HUES64 (cell line): Measurements from ENCODE around the gene PEX14.

ENCODE experiments used
- H3K27ac ChIP-seq: 2 replicates; pipeline ENCODE4 v1.7.0; 2013; ENCODE audit warnings: low read depth, low read length, inconsistent platforms
- H3K27me3 ChIP-seq: 2 replicates; pipeline ENCODE4 v1.6.1; 2013; ENCODE audit warnings: mild to moderate bottlenecking, low read length; ENCODE audit not compliant: insufficient read depth
- H3K36me3 ChIP-seq: 2 replicates; pipeline ENCODE4 v1.6.1; 2013; ENCODE audit warnings: mild to moderate bottlenecking, low read length; ENCODE audit not compliant: insufficient read depth
- H3K4me1 ChIP-seq: 2 replicates; pipeline ENCODE4 v1.6.1; 2013; ENCODE audit warnings: mild to moderate bottlenecking, low read length, moderate library complexity; ENCODE audit not compliant: insufficient read depth
- H3K4me3 ChIP-seq: 2 replicates; pipeline ENCODE4 v1.5.1; 2013; ENCODE audit warnings: mild to moderate bottlenecking, low read length, moderate library complexity
- H3K9ac ChIP-seq: 2 replicates; pipeline ENCODE4 v1.6.1; 2013; ENCODE audit warnings: mild to moderate bottlenecking, low read depth, low read length
- H3K9me3 ChIP-seq: 2 replicates; pipeline ENCODE4 v1.6.1; 2013; ENCODE audit warnings: low read depth, low read length; ENCODE audit not compliant: insufficient read depth
- WGBS: fragments of 150-250, 120-280 bp; methylation state at CpG from one replicate; pipeline ENCODE4 v1.1.7; 2013; ENCODE audit warnings: missing lambda C conversion rate; 5-methylcytosine and 5-hydroxymethylcytosine counted together

Gene PEX14

DNA sequence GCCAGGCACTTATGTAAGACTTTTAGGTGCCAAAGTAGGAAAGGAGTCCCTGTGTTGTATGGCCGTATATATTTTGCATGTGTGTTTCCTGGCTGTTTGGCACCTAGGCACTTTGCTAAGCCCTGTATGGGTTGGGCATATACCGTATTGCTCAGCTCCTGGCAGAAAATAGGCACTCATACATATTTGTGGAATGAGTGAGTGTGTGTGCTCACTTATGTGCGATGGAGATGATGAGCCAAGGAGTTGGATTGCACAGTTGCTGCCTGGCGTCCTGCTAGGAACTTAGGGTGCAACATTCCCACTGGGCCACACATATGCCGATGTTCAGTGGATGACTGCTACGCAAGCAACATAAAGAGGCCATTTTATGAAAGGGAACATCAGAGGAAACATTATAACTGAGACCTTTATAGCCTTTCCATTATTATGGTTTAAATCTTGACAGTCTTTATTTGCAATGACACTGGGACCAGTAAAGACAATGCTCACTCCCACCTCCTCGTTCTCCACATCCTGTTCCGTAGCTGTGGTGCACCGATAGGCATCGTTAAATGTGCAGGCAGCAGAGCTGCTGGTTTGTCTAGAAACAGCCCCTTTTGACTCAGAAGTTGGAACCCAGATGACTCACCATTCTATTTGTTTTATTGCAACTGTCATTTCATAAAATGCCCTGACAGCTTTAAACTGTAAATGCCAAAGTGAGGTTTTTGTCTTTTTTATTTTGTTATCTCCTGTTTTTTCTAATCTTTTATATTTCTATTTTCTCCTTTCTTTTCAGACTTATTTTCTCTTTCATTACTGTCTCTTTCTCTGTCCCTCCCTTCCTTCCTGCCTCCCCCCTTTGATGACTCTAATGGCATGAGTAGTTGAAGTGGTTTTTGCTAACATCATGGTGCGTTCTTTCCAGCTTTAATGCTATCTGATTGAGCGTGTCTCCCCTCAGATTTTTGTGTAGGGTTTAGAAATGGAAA, 36.1 kb downstream of the PEX14 start:
- no peaks in the 10 kb centered on the region for H3K27me3 ChIP-seq
- WGBS, result 85% methylated on average over 12 of the region's 12 CpGs
- H3K4me1 ChIP-seq, result peaks cover 32% of the 10 kb centered on the region
- H3K9ac ChIP-seq, result no peak overlapping the region
- H3K9me3 ChIP-seq, result no peaks in the 10 kb centered on the region
- no peak overlapping the region for H3K27ac ChIP-seq
- no peaks in the 10 kb centered on the region for H3K36me3 ChIP-seq
- H3K4me3 ChIP-seq, result no peak overlapping the region

DNA sequence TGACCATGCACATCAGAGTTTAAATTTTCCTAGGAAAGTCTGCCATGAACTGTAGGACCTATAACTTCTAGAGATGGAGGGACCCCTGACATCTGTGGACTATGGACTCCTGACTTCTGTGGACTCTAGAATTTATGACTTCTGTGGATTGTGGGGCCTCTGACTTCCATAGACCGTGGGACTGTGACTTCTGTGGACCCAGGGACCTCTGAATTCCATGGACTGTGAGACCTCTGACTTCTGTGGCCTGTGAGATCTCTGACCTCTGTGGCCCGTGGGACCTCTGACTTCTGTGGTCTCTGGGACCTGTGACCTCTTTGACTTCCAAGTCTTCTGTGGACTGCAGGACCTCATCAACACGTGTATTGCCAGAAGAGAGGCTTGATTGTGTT, 36.7 kb downstream of the PEX14 start:
- WGBS, result 84% methylated on average over 3 of the region's 3 CpGs
- Histone ChIP-seq H3K36me3 (no peaks in the 10 kb centered on the region), H3K4me1 (peaks cover 35% of the 10 kb centered on the region), H3K27ac (no peak overlapping the region), H3K27me3 (no peaks in the 10 kb centered on the region), H3K4me3 (no peak overlapping the region), H3K9ac (no peak overlapping the region), H3K9me3 (no peaks in the 10 kb centered on the region)

DNA sequence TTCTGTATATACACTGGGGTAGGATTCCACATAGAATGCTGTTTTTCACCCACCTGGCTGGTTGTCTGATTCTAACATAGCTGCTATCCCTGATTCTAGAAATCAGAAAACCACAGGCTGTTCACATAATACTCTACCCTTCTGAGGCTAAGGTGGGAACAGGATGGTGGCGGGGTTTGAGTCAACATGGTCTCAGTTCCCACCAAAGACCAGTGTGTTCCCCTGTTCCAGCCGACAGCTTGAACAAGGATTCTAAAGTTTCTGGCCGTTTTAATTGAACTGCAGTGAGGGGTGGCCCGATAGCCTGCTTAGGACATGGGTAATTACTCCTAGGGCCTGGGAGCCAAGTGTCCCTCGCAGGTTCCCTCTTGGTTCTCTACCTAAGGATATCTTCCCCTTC, 38.4 kb downstream of the PEX14 start:
- no peaks in the 10 kb centered on the region for H3K9me3 ChIP-seq
- peaks cover 48% of the 10 kb centered on the region for H3K4me1 ChIP-seq
- H3K4me3 ChIP-seq, result no peak overlapping the region
- H3K36me3 ChIP-seq, result no peaks in the 10 kb centered on the region
- no peak overlapping the region for H3K9ac ChIP-seq
- WGBS, result 91% methylated on average over 5 of the region's 5 CpGs
- no peak overlapping the region for H3K27ac ChIP-seq
- H3K27me3 ChIP-seq, result no peaks in the 10 kb centered on the region

DNA sequence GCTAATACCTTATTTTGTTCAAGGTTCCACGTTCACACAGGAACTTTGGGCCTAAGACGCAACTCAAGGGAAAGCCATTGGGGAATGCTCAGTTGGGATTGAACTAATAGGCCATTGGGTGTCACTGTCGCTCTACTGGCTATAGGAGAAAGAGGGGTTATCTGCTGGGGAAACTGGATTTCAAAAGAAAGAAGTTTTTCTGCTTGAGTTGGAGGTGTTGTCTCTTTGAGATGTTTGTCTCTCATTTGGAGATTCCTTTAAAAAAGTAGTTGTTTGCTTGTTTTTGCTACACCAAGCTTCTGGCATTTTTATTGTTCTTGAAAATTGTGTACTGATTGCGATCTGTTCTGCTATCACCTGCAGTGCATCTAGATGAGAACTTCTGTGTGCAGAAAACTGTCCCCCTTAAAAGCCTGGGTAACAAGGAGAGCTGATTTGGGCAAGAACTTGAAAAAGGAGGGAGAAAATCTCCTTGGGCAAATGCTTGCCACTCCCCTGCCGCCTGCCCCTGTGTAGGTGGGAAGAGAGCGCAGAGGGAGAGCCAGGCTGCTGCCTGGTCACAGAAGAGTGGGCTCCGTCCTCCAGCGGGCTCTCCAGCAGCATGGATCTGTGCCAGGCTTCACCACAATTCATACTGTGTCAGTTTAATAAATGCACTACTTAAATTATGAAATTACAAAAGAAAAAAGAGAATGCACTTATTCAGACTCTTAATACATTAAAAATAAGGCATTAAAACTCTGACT, 39.9 kb downstream of the PEX14 start:
- peaks cover 50% of the 10 kb centered on the region for H3K4me1 ChIP-seq
- WGBS, result 72% methylated on average over 8 of the region's 8 CpGs

DNA sequence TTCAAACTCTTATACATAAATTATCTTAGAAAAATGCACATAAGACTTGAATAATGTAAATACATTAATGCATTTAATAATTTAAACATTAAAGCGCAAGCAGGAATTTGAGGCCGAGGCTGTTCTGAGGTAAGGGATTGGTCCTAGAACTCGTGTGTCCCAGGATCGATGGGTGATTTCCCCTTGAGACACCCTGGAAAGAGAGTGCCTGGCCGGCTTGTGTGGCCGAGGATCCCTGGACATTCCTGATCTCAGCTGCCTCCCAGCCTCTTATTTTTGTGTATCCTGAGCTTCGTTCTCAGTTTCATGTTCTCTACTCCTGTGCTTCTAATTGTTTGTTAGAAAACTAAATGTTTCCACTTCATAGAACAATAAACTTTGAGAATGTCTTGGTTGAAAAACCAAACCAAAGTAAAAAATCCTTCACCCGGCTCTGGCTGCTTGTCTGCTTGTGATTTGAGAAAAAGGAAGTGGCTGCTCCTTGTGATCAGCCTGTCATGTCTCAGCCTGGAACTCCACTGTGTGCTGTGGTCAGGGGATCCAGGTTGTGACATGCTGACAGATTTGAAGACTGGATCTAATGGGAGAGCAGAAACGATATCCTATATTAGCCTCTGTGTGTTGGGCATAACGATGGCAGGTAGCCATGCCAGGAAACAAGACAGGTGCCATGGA, 40.7 kb downstream of the PEX14 start:
- Histone ChIP-seq H3K36me3 (no peaks in the 10 kb centered on the region), H3K27ac (no peak overlapping the region), H3K9ac (no peak overlapping the region), H3K4me3 (no peak overlapping the region), H3K27me3 (no peaks in the 10 kb centered on the region), H3K4me1 (peaks cover 46% of the 10 kb centered on the region), H3K9me3 (no peaks in the 10 kb centered on the region)
- 81% methylated on average over 9 of the region's 10 CpGs for WGBS

More for the DNA sequence above, 39.9 kb downstream of the PEX14 start:
- no peaks in the 10 kb centered on the region for H3K9me3 ChIP-seq
- no peaks in the 10 kb centered on the region for H3K27me3 ChIP-seq
- H3K27ac ChIP-seq, result 0 out of 2 replicates have a peak overlapping the region, but pooled peaks have one; percentile 24
- no peaks in the 10 kb centered on the region for H3K36me3 ChIP-seq
- H3K4me3 ChIP-seq, result no peak overlapping the region
- H3K9ac ChIP-seq, result no peak overlapping the region

DNA sequence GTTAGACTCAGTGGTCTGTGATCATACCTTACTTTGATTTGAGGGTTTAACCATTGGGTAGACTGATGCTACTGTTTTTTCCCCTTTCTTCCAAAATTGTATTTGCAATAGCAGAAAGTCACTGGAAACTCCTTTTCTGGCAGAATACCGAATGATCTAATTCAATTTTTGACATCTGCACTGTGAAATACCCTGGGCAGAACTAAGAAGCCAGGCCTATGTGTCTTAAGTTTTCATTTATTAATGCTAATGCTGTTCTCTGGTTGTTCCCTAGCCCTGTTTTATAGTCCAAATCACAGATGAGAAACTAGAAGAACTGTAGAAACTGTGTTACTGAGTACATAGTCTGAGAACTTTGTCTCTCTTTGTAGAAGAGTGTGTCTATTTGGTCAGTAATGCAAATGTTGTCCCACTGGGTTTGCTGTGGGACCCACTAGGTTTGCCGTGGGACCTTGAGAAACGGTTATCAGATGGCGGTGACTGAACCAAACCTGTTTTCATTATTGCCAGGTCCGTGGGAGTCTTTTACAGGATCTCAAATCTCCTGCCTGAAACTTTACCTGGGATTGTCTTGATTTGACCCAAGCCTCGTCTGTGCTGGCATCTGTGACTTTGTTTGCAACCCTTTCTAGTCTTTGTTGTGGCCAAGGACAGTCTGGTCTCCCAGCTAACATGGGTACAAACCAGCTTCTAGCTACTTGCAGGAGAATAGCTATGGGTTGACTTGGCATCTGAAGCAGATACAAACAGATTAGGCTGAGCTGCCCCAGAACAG, 41.4 kb downstream of the PEX14 start:
- Histone ChIP-seq H3K9me3 (no peaks in the 10 kb centered on the region), H3K9ac (no peak overlapping the region), H3K27me3 (no peaks in the 10 kb centered on the region), H3K4me3 (no peak overlapping the region), H3K4me1 (peaks cover 46% of the 10 kb centered on the region), H3K27ac (no peak overlapping the region), H3K36me3 (no peaks in the 10 kb centered on the region)
- 90% methylated on average over 6 of the region's 6 CpGs for WGBS

DNA sequence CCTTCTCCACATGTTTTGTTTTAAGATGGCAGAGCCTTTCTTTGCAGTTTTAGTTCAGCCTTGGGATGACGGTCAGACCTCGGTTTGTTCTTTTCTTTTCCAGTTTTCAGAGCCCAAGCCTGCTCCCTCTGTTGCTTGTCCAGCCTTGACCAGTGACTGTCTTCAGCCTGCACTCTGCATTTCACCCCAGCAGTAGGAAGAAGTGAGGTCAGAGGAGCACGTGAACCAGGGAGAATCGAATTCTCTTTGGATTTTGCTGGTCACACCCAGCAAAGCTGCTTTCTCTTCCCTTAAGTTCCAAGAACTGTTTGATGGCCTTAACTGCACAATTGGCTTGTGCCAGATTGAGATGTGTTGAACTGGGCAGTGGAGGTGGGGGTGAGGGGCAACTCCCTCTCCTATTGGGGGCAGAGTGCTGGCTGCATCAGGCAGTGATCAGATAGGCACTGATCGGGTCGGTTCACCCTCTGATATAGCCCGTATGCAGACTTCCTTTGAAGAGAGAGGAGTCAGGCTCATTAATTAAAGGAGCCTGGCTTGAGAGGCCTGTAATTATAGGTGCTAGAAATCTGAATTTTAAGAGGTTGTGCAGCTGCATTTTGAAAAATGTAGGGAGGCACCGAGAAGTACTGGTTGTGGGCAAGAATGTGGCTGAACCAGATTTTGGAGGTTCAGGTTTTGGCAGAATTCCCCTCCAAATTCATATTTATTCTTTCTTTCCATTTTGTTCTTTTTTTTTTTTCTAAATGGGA, 42.4 kb downstream of the PEX14 start:
- Histone ChIP-seq H3K36me3 (no peaks in the 10 kb centered on the region), H3K27me3 (no peaks in the 10 kb centered on the region), H3K4me3 (no peak overlapping the region), H3K27ac (no peak overlapping the region), H3K9ac (no peak overlapping the region), H3K4me1 (peaks cover 49% of the 10 kb centered on the region), H3K9me3 (no peaks in the 10 kb centered on the region)
- 73% methylated on average over 8 of the region's 8 CpGs for WGBS

DNA sequence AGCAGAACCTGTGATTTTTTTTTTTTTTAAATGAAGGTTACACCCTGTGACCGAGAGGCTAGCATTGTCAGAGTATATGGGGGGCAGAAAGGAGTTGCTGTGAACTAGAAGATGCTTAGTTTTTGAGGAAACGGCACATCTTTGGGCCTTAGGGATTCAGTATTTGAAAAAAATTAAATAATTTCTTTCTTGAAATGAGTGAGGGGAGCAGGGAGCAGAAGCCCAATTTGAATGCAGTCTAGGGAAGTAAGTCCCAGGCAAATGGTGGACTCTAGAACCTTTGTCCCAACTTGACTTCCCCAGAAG, 42.9 kb downstream of the PEX14 start:
- 81% methylated on average over 2 of the region's 2 CpGs for WGBS

DNA sequence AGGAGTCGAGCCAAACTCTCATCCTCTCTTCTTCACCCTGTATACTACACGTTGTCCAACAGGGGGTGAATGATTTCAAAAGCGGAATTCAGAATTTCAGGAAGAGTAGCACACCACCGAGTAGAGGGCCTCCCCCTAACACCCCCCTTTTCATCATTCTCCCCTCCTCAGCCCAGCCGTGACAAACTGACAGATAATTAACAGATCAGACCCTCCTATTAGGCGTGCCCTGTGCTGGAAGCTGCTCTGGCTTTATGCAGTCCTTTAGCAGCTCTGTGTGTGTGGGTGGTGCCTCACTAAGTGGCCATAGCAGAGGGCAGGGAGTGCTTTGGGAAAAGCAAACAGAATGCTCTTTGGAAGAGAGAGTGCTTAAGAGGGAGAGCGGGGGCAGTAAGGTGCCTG, 44.3 kb downstream of the PEX14 start:
- H3K9ac ChIP-seq, result no peak overlapping the region
- no peak overlapping the region for H3K27ac ChIP-seq
- WGBS, result 27% methylated on average over 7 of the region's 7 CpGs
- H3K4me3 ChIP-seq, result no peak overlapping the region
- peaks cover 53% of the 10 kb centered on the region for H3K4me1 ChIP-seq
- no peaks in the 10 kb centered on the region for H3K9me3 ChIP-seq
- no peaks in the 10 kb centered on the region for H3K36me3 ChIP-seq
- no peaks in the 10 kb centered on the region for H3K27me3 ChIP-seq

More for the DNA sequence above, 42.9 kb downstream of the PEX14 start:
- no peak overlapping the region for H3K9ac ChIP-seq
- H3K36me3 ChIP-seq, result no peaks in the 10 kb centered on the region
- H3K9me3 ChIP-seq, result no peaks in the 10 kb centered on the region
- no peak overlapping the region for H3K27ac ChIP-seq
- H3K4me3 ChIP-seq, result no peak overlapping the region
- peaks cover 49% of the 10 kb centered on the region for H3K4me1 ChIP-seq
- H3K27me3 ChIP-seq, result no peaks in the 10 kb centered on the region

DNA sequence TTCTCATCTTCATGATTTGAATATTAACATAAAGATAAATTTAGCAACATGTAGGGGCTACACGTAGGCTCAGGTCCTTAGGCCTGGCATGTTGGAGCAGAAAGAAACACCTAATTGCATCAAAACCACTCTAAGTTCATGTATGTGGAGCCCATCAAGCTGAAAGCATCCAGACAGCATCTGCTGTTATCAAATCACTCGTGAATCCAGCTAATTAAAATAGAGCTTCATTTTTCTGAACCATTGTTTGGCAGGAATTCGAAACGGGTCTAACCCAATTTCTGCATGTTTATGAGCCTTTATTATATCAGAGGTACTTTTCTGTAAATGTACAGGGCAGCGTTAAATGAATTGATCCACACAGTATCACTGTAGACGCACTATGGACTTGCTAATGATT, 45.7 kb downstream of the PEX14 start:
- 92% methylated on average over 6 of the region's 6 CpGs for WGBS
- Histone ChIP-seq H3K27me3 (no peaks in the 10 kb centered on the region), H3K27ac (no peak overlapping the region), H3K4me3 (no peak overlapping the region), H3K9ac (no peak overlapping the region), H3K36me3 (no peaks in the 10 kb centered on the region), H3K9me3 (no peaks in the 10 kb centered on the region), H3K4me1 (peaks cover 44% of the 10 kb centered on the region)
